GM23338 (cell line): ENCODE results near the gene PPP1CA. TPM values are rescaled to one million over a fixed set of nuclear protein-coding genes. Genes with fewer than 3 reads are reported as not detected.

Experiments
- ATAC-seq: fragments of 200-7000 bp; cut with Tn5 transposase; 3 replicates; pipeline ENCODE4 v1.9.1; 2020
- DNase-seq: peaks from one replicate; pipeline ENCODE4 v3.0.0-alpha.2; 2015; ENCODE audit warnings: low spot score
- H2AFZ ChIP-seq: fragments of 200-600 bp; sonication (generic); 2 replicates; pipeline ENCODE4 v1.8.0; 2016; ENCODE audit warnings: antibody characterized with exemption, mild to moderate bottlenecking, moderate library complexity
- H3F3A ChIP-seq: fragments of 200-600 bp; sonication (generic); replicated peaks from 2 replicates; pipeline ENCODE4 v1.8.0; 2017; ENCODE audit warnings: antibody characterized with exemption, mixed run types, low read depth
- H3K27ac ChIP-seq: fragments of 200-600 bp; sonication (generic); 2 replicates; pipeline ENCODE4 v1.6.1; 2016; ENCODE audit warnings: low read depth
- H3K27me3 ChIP-seq: fragments of 200-600 bp; sonication (generic); 2 replicates; pipeline ENCODE4 v1.8.0; 2016; ENCODE audit warnings: mild to moderate bottlenecking, mixed run types, moderate library complexity; ENCODE audit not compliant: insufficient read depth
- H3K36me3 ChIP-seq: fragments of 200-600 bp; sonication (generic); 2 replicates; pipeline ENCODE4 v1.8.0; 2016; ENCODE audit warnings: mild to moderate bottlenecking; ENCODE audit not compliant: insufficient read depth
- H3K4me1 ChIP-seq: fragments of 200-600 bp; sonication (generic); 2 replicates; pipeline ENCODE4 v1.8.0; 2016; ENCODE audit warnings: mild to moderate bottlenecking, moderate library complexity; ENCODE audit not compliant: insufficient read depth
- H3K4me2 ChIP-seq: fragments of 200-600 bp; sonication (generic); 2 replicates; pipeline ENCODE4 v1.7.1; 2017; ENCODE audit warnings: mixed run types
- H3K4me3 ChIP-seq: fragments of 200-600 bp; sonication (generic); 2 replicates; pipeline ENCODE4 v1.6.1; 2016; ENCODE audit warnings: mixed run types
- H3K79me2 ChIP-seq: fragments of 200-600 bp; sonication (generic); replicated peaks from 2 replicates; pipeline ENCODE4 v1.8.0; 2017; ENCODE audit warnings: mild to moderate bottlenecking; ENCODE audit not compliant: insufficient read depth
- H3K9me2 ChIP-seq: fragments of 200-600 bp; sonication (generic); 2 replicates; pipeline ENCODE4 v1.8.0; 2017; ENCODE audit not compliant: insufficient read depth
- H4K20me1 ChIP-seq: fragments of 200-600 bp; sonication (generic); replicated peaks from 2 replicates; pipeline ENCODE4 v1.8.0; 2017; ENCODE audit warnings: mild to moderate bottlenecking; ENCODE audit not compliant: insufficient read depth
- H3K27ac Mint-ChIP-seq: 2 replicates; pipeline ENCODE4 v1.8.0; 2020; ENCODE audit warnings: inconsistent platforms, mild to moderate bottlenecking, moderate library complexity, mixed read lengths
- H3K27me3 Mint-ChIP-seq: 3 replicates; pipeline ENCODE4 v1.8.0; 2022; ENCODE audit warnings: low read depth, mild to moderate bottlenecking, moderate library complexity, mixed read lengths, inconsistent platforms; ENCODE audit not compliant: insufficient read depth, poor library complexity
- H3K36me3 Mint-ChIP-seq: 3 replicates; pipeline ENCODE4 v1.8.0; 2021; ENCODE audit warnings: low read depth, mild to moderate bottlenecking, inconsistent platforms, moderate library complexity, mixed read lengths
- H3K4me1 Mint-ChIP-seq: 3 replicates; pipeline ENCODE4 v1.8.0; 2020; ENCODE audit warnings: mild to moderate bottlenecking, inconsistent platforms, mixed read lengths
- H3K4me3 Mint-ChIP-seq: 3 replicates; pipeline ENCODE4 v1.8.0; 2021; ENCODE audit warnings: moderate library complexity, mild to moderate bottlenecking, inconsistent platforms, mixed read lengths
- H3K9me3 Mint-ChIP-seq: 3 replicates; pipeline ENCODE4 v1.8.0; 2020; ENCODE audit warnings: moderate library complexity, mild to moderate bottlenecking, inconsistent platforms, mixed read lengths
- CREB1 ChIP-seq: fragments of 250-450 bp; sonication (Bioruptor Pico); IDR thresholded peaks from 2 replicates; pipeline ENCODE4 v1.5.0; 2020; ENCODE audit warnings: low read depth, mild to moderate bottlenecking, moderate library complexity
- CTCF ChIP-seq, 2 experiments: fragments of 200-600 bp in 1 of 2; sonication (generic) in 1 of 2; conservative IDR thresholded peaks; 2 replicates each; pipeline versions ENCODE4 v1.5.1 to v1.6.1; 2016 to 2017; ENCODE audit warnings: antibody characterized with exemption in 2 of 2, low read depth in 2 of 2, mild to moderate bottlenecking in 2 of 2, moderate library complexity in 1 of 2
- ETS1 ChIP-seq: IDR thresholded peaks from 2 replicates; pipeline ENCODE4 v1.6.1; 2016; ENCODE audit warnings: antibody characterized with exemption
- EZH2 ChIP-seq: fragments of 200-600 bp; sonication (generic); IDR thresholded peaks from one replicate; pipeline ENCODE4 v1.8.0; 2017; ENCODE audit warnings: antibody characterized with exemption, mild to moderate bottlenecking, low read depth; ENCODE audit not compliant: unreplicated experiment
- EZH2phosphoT487 ChIP-seq: fragments of 200-600 bp; sonication (generic); IDR thresholded peaks from one replicate; pipeline ENCODE4 v1.8.1; 2018; ENCODE audit warnings: antibody characterized with exemption; ENCODE audit not compliant: unreplicated experiment
- JUNB ChIP-seq: IDR thresholded peaks from one replicate; pipeline ENCODE4 v1.6.1; 2016; ENCODE audit warnings: antibody characterized with exemption; ENCODE audit not compliant: unreplicated experiment
- NANOG ChIP-seq: IDR thresholded peaks from 2 replicates; pipeline ENCODE4 v1.6.1; 2016; ENCODE audit warnings: antibody characterized with exemption, borderline replicate concordance
- POLR2AphosphoS5 ChIP-seq: IDR thresholded peaks from 2 replicates; pipeline ENCODE4 v1.6.1; 2016; ENCODE audit warnings: antibody characterized with exemption, low read depth
- REST ChIP-seq: IDR thresholded peaks from one replicate; pipeline ENCODE4 v1.6.1; 2018; ENCODE audit warnings: antibody characterized with exemption; ENCODE audit not compliant: unreplicated experiment
- STAT1 ChIP-seq: IDR thresholded peaks from one replicate; pipeline ENCODE4 v1.6.1; 2016; ENCODE audit warnings: antibody characterized with exemption; ENCODE audit not compliant: unreplicated experiment
- ZNF114 ChIP-seq: fragments of 250-450 bp; sonication (Bioruptor Pico); IDR thresholded peaks from 2 replicates; pipeline ENCODE4 v1.5.0; 2020; ENCODE audit warnings: mild to moderate bottlenecking, moderate library complexity
- ZNF331 ChIP-seq: fragments of 250-450 bp; sonication (Bioruptor Pico); IDR thresholded peaks from 2 replicates; pipeline ENCODE4 v1.5.0; 2020; ENCODE audit warnings: low read depth, mild to moderate bottlenecking, moderate library complexity
- ZNF462 ChIP-seq: fragments of 250-450 bp; sonication (Bioruptor Pico); IDR thresholded peaks from 2 replicates; pipeline ENCODE4 v1.5.0; 2020; ENCODE audit warnings: mild to moderate bottlenecking, moderate library complexity
- polyA plus RNA-seq: library from polyadenylated mRNA; unstranded; fragments of >200 nt; fragmentation: Nextera tagmentation; extraction: Ambion mirVana; gene quantifications from 2 replicates; pipeline ENCODE4 v1.2.1, GENCODE V29; 2016
- total RNA-seq: library from RNA; depleted of rRNA; stranded (reverse); fragments of >200 nt; shearing (Covaris generic); gene quantifications from 2 replicates; pipeline ENCODE4 v1.2.3, GENCODE V29; 2014

PPP1CA gene
- total and polyA plus RNA-seq, 2 experiments from 2014 or later: 217 to 237 TPM

- Histone ChIP-seq H3K36me3 (0 out of 2 replicates have a peak, but pooled peaks cover 3% of the 10 kb centered on the region), H3K27me3 (no peaks in the 10 kb centered on the region), H3K9me2 (no peaks in the 10 kb centered on the region), H3K4me3 (no peak overlapping the region), H3K4me2 (no peak overlapping the region), H4K20me1 (no peaks in the 10 kb centered on the region), H3K4me1 (peaks cover 14% of the 10 kb centered on the region; the same call in 1 of the 2 replicates), H3K79me2 (no peaks in the 10 kb centered on the region), H3K27ac (no peak overlapping the region), H3F3A (0 out of 2 replicates have a peak, but pooled peaks cover 16% of the 10 kb centered on the region), H2AFZ (no peak overlapping the region)
- TF ChIP-seq ZNF462 (CRISPR knock-in tag): no peak
- TF ChIP-seq NANOG: no peak
- TF ChIP-seq ETS1: no peak
- TF ChIP-seq EZH2phosphoT487: no peak
- no peak for TF ChIP-seq ZNF331 (CRISPR knock-in tag)
- TF ChIP-seq POLR2AphosphoS5: no peak
- no peak for TF ChIP-seq CREB1 (CRISPR knock-in tag)
- no peak for TF ChIP-seq REST
- TF ChIP-seq ZNF114: no peak
- no peak for TF ChIP-seq CTCF (conservative IDR thresholded peaks at IDR 0.05; ENCODE audit: low read depth in 2 of 2)
- TF ChIP-seq EZH2: no peak
- no peak for TF ChIP-seq JUNB
- TF ChIP-seq STAT1: no peak
- H3K27ac Mint-ChIP-seq: no peak overlapping the region
- ATAC-seq (no peak), DNase-seq (no peak)
- peaks cover 17% of the 10 kb centered on the region for H3K4me1 Mint-ChIP-seq
- H3K9me3 Mint-ChIP-seq: no peaks in the 10 kb centered on the region
- H3K36me3 Mint-ChIP-seq: peaks cover 25% of the 10 kb centered on the region
- H3K27me3 Mint-ChIP-seq: peaks cover 19% of the 10 kb centered on the region
- peak overlapping the region; percentile 88 for H3K4me3 Mint-ChIP-seq
Observed at GRCh38 chr11:67441731-67442351, 40.2 kb upstream of the PPP1CA start.
